MCF 10A (cell line): Measurements from ENCODE around the gene LRP8. TPM values are rescaled to one million over a fixed set of nuclear protein-coding genes. Genes with fewer than 3 reads are reported as not detected.

Experiments used
- Bru-seq: library from RNA; stranded (reverse); fragments of 400-500 nt; gene quantifications from one replicate; lab custom pipeline; 2021; lab: Mats Ljungman, UMichigan
- BruChase-seq, 2 experiments: library from RNA; stranded (reverse); fragments of 400-500 nt; gene quantifications; one replicate each; lab custom pipeline; 2021; lab: Mats Ljungman, UMichigan
- BruUV-seq: library from RNA; stranded (reverse); fragments of 400-500 nt; replicated peaks from 2 replicates; lab custom pipeline; 2021; lab: Mats Ljungman, UMichigan
- CTCF ChIA-PET: fragments of 300-600 bp; sonication (Branson Sonifier 250); formaldehyde crosslinking; extraction: SDS; loops from one replicate; lab custom pipeline; 2021; ENCODE audit warnings: antibody characterized with exemption, inconsistent platforms; lab: Yijun Ruan, JAX
- POLR2A ChIA-PET: fragments of 300-600, 350-650 bp; sonication (Branson Sonifier 250); formaldehyde crosslinking; extraction: SDS; loops from one replicate; lab custom pipeline; 2020; ENCODE audit warnings: antibody characterized with exemption, inconsistent platforms; lab: Yijun Ruan, JAX
- DNase-seq: peaks from one replicate; pipeline ENCODE4 v3.0.0-alpha.2; 2018; ENCODE audit not compliant: unreplicated experiment
- H3K27ac Mint-ChIP-seq: one replicate; pipeline ENCODE4 v1.8.0; 2022; ENCODE audit warnings: mild to moderate bottlenecking, low read depth, mixed read lengths; ENCODE audit not compliant: unreplicated experiment
- H3K27me3 Mint-ChIP-seq: one replicate; pipeline ENCODE4 v1.8.0; 2022; ENCODE audit warnings: mixed read lengths; ENCODE audit not compliant: insufficient read depth, unreplicated experiment
- H3K36me3 Mint-ChIP-seq: one replicate; pipeline ENCODE4 v1.8.0; 2022; ENCODE audit warnings: mild to moderate bottlenecking, moderate library complexity, mixed read lengths; ENCODE audit not compliant: insufficient read depth, unreplicated experiment
- H3K4me1 Mint-ChIP-seq: one replicate; pipeline ENCODE4 v1.8.0; 2022; ENCODE audit warnings: mixed read lengths; ENCODE audit not compliant: insufficient read depth, unreplicated experiment
- H3K4me3 Mint-ChIP-seq: one replicate; pipeline ENCODE4 v1.8.0; 2022; ENCODE audit warnings: mild to moderate bottlenecking, moderate library complexity, mixed read lengths; ENCODE audit not compliant: unreplicated experiment
- H3K9me3 Mint-ChIP-seq: one replicate; pipeline ENCODE4 v1.8.0; 2022; ENCODE audit warnings: mixed read lengths; ENCODE audit not compliant: unreplicated experiment
- intact Hi-C: fragments of 100-400 bp; cut with micrococcal nuclease; formaldehyde crosslinking; loops from 2 replicates; pipeline ENCODE4 v1.14.1; 2022
- long read RNA-seq: library from polyadenylated mRNA; stranded (forward); transcript quantifications from one replicate; pipeline ENCODE4 v2.0.0, GENCODE V29; 2022
- total RNA-seq: library from RNA; stranded (reverse); gene quantifications from 2 replicates; pipeline ENCODE4 v1.2.3, GENCODE V29; 2022
- TF ChIP-seq, protein P1 (sequence below): fragments of 200-600 bp; IDR thresholded peaks from one replicate; pipeline ENCODE4 v1.8.0; 2022; ENCODE audit warnings: antibody characterized with exemption, mild to moderate bottlenecking; ENCODE audit not compliant: unreplicated experiment

LRP8 gene
- total RNA-seq (21.5 and 21.8 TPM in 2 replicates), Bru-seq, nascent RNA (percentile 57 among the genes with signal in this experiment), BruChase-seq, experiment 1, labeled RNA remaining after a 6-hour chase (percentile 62 among the genes with signal in this experiment), BruChase-seq, experiment 2, labeled RNA remaining after a 2-hour chase (percentile 62 among the genes with signal in this experiment)
- long read RNA-seq, full-length matches to known transcripts = 1 of 35 reads
- long read RNA-seq, partial matches to known transcripts = 7 of 35 reads
- long read RNA-seq, other reads (novel, unspliced or antisense) = 27 of 35 reads

DNA sequence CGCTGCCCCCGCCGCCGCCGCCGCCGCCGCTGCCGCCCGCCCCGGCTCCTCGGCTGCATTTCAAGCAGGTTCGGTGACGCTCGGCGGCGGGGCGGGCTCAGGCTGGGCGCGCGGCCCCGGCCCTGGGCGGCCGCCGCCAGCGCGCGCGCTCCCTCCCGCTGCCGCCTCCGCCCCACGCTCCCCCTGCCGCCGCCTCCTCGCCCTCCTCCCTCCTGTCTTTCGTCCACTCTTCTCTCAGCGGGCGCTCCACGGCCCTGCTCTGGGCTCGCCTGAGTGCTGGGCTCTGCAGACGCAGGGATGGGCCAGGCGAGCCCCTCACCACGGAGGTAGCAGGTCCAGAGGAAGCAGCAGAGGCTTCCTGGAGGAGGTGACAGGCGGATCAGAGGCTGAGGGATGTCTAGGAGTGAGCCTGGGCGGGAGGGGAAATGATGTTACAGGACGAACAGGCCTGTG is at the start of gene LRP8:
TSS of gene LRP8 (minus strand) at position 62 of the 453 bp plus-strand sequence. CDS start 158 bp downstream, outside the sequence.
- BruUV-seq = no TSS peak

DNA sequence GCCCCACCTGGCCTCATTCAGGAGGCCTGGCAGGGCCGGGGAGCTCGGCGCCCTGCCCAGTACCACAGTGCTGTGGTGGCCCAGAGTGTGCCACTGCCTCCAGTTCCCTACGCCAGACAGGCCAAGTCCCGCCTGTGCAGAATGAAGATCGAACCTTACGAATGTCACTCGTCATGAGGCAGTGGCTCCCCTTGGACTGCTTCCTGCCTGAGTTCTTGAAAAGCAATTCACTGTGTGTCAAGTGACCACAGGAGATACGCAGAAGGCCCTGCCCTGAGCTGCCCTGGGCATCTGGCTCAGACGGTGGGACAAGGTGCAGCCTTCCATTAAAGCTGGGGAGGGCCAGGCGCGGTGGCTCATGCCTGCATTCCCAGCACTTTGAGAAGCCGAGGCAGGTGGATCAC is 49.6 kb upstream of the LRP8 start:
- BruUV-seq = no TSS peak
- no peaks in the 10 kb centered on the region for H3K9me3 Mint-ChIP-seq
- H3K36me3 Mint-ChIP-seq = peaks cover 6% of the 10 kb centered on the region
- peaks cover 13% of the 10 kb centered on the region for H3K4me1 Mint-ChIP-seq
- TF ChIP-seq, protein P1, sequence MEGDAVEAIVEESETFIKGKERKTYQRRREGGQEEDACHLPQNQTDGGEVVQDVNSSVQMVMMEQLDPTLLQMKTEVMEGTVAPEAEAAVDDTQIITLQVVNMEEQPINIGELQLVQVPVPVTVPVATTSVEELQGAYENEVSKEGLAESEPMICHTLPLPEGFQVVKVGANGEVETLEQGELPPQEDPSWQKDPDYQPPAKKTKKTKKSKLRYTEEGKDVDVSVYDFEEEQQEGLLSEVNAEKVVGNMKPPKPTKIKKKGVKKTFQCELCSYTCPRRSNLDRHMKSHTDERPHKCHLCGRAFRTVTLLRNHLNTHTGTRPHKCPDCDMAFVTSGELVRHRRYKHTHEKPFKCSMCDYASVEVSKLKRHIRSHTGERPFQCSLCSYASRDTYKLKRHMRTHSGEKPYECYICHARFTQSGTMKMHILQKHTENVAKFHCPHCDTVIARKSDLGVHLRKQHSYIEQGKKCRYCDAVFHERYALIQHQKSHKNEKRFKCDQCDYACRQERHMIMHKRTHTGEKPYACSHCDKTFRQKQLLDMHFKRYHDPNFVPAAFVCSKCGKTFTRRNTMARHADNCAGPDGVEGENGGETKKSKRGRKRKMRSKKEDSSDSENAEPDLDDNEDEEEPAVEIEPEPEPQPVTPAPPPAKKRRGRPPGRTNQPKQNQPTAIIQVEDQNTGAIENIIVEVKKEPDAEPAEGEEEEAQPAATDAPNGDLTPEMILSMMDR = no peak
- no peaks in the 10 kb centered on the region for H3K27me3 Mint-ChIP-seq
- H3K4me3 Mint-ChIP-seq = no peak overlapping the region
- ChIA-PET CTCF (interaction anchor here (0.6 to 1.5 kb wide), 2 partner anchors 16 to 144 kb away, joined by 4 to 6 read pairs; no protein-coding TSS in a partner anchor), POLR2A (no interaction called here)
- intact Hi-C loops = no loop called here
- DNase-seq = no peak
- H3K27ac Mint-ChIP-seq = no peak overlapping the region

More for the DNA sequence above, at the start of gene LRP8:
- Mint-ChIP-seq H3K27me3 (no peaks in the 10 kb centered on the region), H3K9me3 (no peaks in the 10 kb centered on the region), H3K36me3 (no peaks in the 10 kb centered on the region), H3K4me3 (peak within 1 kb of the TSS; percentile 82), H3K4me1 (no peaks in the 10 kb centered on the region), H3K27ac (peak within 1 kb of the TSS; percentile 95)
- ChIA-PET POLR2A (interaction anchor here (0.7 kb wide), 1 partner anchor 595 kb away, joined by 3 read pairs; no protein-coding TSS in a partner anchor), CTCF (no interaction called here)
- TF ChIP-seq, protein P1 = no peak
- intact Hi-C loops = no loop called here
- peak; percentile 70 for DNase-seq

DNA sequence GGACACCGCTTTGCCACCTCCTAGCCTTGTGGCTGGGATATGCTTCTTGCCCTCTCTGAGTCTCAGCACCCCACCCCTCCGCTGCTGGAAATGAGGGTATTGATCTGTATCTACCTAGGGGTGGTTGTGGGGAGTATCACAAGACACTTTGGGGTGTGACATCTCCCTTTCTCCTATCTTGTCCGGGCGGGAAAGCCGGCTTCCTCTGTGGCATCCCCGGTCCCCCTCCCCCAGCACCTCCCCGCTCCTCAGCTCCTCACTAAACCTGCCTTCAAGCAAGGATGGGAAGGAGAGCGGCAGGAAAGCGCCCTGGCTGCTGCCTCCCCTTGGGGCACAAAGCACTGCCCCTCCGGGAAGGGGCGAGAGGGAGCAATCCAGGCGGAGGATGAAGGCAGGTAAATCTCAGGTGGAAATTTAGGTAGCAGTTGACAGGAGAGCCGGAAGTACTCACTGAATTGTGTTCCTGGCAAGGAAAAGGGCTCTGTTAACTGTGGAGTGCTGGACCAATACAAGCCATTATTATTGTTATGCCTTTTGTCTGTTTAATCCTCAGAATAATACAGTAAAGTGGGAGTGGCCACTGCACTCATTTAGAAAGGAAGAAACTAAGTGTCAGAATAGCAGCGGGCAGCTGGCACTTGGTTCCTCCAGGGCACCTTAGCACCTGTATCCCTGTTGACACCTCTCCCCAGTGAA is 49.0 kb upstream of the LRP8 start:
- H3K36me3 Mint-ChIP-seq = peaks cover 6% of the 10 kb centered on the region
- intact Hi-C loops = no loop called here
- ChIA-PET POLR2A (no interaction called here), CTCF (interaction anchor here (1.5 kb wide), 1 partner anchor 17 kb away, joined by 6 read pairs; no protein-coding TSS in a partner anchor)
- no peak overlapping the region for H3K27ac Mint-ChIP-seq
- no TSS peak for BruUV-seq
- H3K4me1 Mint-ChIP-seq = peaks cover 8% of the 10 kb centered on the region
- no peak overlapping the region for H3K4me3 Mint-ChIP-seq
- H3K27me3 Mint-ChIP-seq = no peaks in the 10 kb centered on the region
- no peaks in the 10 kb centered on the region for H3K9me3 Mint-ChIP-seq
- DNase-seq = no peak
- TF ChIP-seq, protein P1 = no peak

DNA sequence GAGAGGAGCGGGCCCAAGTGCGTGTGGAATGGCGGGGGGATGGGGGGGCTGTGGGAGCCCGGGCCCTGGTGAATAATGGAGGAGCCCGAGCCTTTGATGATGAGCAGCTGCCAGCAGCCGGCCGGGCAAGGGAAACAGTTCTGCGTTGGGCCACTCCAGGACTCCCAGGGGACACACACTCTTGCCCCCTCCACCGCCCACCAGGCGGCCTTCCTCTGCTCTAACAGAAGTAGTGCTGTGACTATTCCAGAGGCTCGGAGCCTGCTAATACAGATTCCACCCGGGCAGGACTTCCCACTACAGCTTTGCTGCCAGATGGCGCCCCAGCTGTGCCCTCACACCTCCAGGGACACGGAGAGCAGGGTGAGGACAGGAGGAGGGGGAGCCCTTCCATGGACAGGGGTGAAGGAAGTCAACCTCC is 48.2 kb upstream of the LRP8 start:
- ChIA-PET POLR2A (no interaction called here), CTCF (interaction anchor here (1.5 to 1.7 kb wide), 2 partner anchors 17 to 98 kb away, joined by 4 to 7 read pairs; no protein-coding TSS in a partner anchor)
- Mint-ChIP-seq H3K4me1 (no peaks in the 10 kb centered on the region), H3K27me3 (no peaks in the 10 kb centered on the region), H3K36me3 (no peaks in the 10 kb centered on the region), H3K27ac (no peak overlapping the region), H3K9me3 (no peaks in the 10 kb centered on the region), H3K4me3 (no peak overlapping the region)
- no TSS peak for BruUV-seq
- TF ChIP-seq, protein P1 = no peak
- DNase-seq = no peak
- intact Hi-C loops = no loop called here
